Endothelial cell (in vitro differentiated cells): Measurements from ENCODE around the gene EFCAB11. TPM values are rescaled to one million over a fixed set of nuclear protein-coding genes. Genes with fewer than 3 reads are reported as not detected.

Experiments
- DNase-seq: peaks from one replicate; pipeline ENCODE4 v3.0.0; 2021; ENCODE audit warnings: low spot score
- H3K27ac Mint-ChIP-seq: one replicate; pipeline ENCODE4 v1.8.0; 2021; ENCODE audit warnings: mixed read lengths, inconsistent platforms; ENCODE audit not compliant: unreplicated experiment
- H3K27me3 Mint-ChIP-seq: one replicate; pipeline ENCODE4 v1.8.0; 2021; ENCODE audit warnings: mild to moderate bottlenecking, moderate library complexity, mixed read lengths, inconsistent platforms; ENCODE audit not compliant: unreplicated experiment
- H3K36me3 Mint-ChIP-seq: one replicate; pipeline ENCODE4 v1.8.0; 2021; ENCODE audit warnings: mild to moderate bottlenecking, low read depth, mixed read lengths, inconsistent platforms; ENCODE audit not compliant: unreplicated experiment
- H3K4me1 Mint-ChIP-seq: one replicate; pipeline ENCODE4 v1.8.0; 2021; ENCODE audit warnings: mild to moderate bottlenecking, mixed read lengths, inconsistent platforms; ENCODE audit not compliant: unreplicated experiment
- H3K4me3 Mint-ChIP-seq: one replicate; pipeline ENCODE4 v1.8.0; 2021; ENCODE audit warnings: mild to moderate bottlenecking, mixed read lengths, inconsistent platforms; ENCODE audit not compliant: unreplicated experiment
- H3K9me3 Mint-ChIP-seq: one replicate; pipeline ENCODE4 v1.8.0; 2021; ENCODE audit warnings: mixed read lengths, inconsistent platforms; ENCODE audit not compliant: unreplicated experiment
- total RNA-seq: library from RNA; stranded (reverse); fragmentation: NEBNext Ultra II Directional; extraction: Animal tissue kit (Norgen Biotek cat#: 25700); gene quantifications from one replicate; pipeline ENCODE4 v1.2.1, GENCODE V29; 2021; ENCODE audit not compliant: unreplicated experiment
- TF ChIP-seq, protein P1 (sequence below): fragments of 200-600 bp; sonication (generic); IDR thresholded peaks from one replicate; pipeline ENCODE4 v1.5.0; 2021; ENCODE audit warnings: antibody characterized with exemption; ENCODE audit not compliant: unreplicated experiment

Gene EFCAB11
- total RNA-seq, 1 donor from 2014 or later = 15.2 TPM

DNA sequence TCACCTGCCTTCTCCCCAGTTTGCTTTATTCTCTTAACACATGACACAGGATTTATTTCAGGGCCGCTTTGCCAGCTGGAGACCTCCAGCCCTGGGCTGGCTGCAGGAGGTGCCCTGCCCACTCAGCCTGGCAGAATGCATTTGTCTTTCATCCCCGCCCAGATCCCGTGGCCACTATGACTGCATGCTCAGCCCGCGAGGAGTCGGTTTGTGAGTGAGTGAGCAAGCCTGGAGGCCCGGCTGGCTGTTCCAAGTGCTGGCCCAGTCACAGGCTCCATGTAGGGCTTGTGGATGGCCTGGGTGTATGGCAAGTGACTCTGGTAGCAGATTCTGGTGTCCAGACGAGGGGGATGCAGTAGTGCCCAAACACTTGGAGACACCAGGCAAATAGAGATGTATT is 3.3 kb upstream of the EFCAB11 start:
- Mint-ChIP-seq H3K4me3 (no peak overlapping the region), H3K27ac (no peak overlapping the region), H3K27me3 (peaks cover 11% of the 10 kb centered on the region), H3K4me1 (peaks cover 42% of the 10 kb centered on the region), H3K9me3 (no peaks in the 10 kb centered on the region), H3K36me3 (peaks cover 28% of the 10 kb centered on the region)
- no peak for DNase-seq
- TF ChIP-seq, protein P1, sequence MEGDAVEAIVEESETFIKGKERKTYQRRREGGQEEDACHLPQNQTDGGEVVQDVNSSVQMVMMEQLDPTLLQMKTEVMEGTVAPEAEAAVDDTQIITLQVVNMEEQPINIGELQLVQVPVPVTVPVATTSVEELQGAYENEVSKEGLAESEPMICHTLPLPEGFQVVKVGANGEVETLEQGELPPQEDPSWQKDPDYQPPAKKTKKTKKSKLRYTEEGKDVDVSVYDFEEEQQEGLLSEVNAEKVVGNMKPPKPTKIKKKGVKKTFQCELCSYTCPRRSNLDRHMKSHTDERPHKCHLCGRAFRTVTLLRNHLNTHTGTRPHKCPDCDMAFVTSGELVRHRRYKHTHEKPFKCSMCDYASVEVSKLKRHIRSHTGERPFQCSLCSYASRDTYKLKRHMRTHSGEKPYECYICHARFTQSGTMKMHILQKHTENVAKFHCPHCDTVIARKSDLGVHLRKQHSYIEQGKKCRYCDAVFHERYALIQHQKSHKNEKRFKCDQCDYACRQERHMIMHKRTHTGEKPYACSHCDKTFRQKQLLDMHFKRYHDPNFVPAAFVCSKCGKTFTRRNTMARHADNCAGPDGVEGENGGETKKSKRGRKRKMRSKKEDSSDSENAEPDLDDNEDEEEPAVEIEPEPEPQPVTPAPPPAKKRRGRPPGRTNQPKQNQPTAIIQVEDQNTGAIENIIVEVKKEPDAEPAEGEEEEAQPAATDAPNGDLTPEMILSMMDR = no peak

DNA sequence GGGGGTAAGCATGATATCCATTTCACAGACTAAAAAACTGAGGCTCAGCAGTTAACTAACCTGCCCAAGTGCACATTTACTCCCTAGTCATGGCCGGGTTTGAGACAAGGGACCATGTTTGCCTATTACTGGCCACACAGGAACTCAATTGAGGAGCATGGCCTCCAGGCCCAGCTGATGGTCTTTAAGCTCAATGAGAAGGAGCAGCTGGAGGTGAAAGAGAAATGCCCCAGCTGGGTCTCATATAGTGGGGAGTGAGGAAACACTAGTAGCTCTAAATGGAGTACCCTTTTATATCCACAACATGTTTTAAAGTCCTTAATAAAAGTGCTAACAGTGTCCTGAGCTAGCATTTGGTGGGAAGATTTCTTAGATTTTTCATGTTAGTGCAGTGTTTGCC is 2.8 kb upstream of the EFCAB11 start:
- H3K27me3 Mint-ChIP-seq = peaks cover 11% of the 10 kb centered on the region
- DNase-seq = no peak
- H3K9me3 Mint-ChIP-seq = no peaks in the 10 kb centered on the region
- peak overlapping the region; percentile 95 for H3K4me3 Mint-ChIP-seq
- TF ChIP-seq, protein P1 = no peak
- peaks cover 44% of the 10 kb centered on the region for H3K4me1 Mint-ChIP-seq
- no peak overlapping the region for H3K27ac Mint-ChIP-seq
- H3K36me3 Mint-ChIP-seq = peaks cover 28% of the 10 kb centered on the region

DNA sequence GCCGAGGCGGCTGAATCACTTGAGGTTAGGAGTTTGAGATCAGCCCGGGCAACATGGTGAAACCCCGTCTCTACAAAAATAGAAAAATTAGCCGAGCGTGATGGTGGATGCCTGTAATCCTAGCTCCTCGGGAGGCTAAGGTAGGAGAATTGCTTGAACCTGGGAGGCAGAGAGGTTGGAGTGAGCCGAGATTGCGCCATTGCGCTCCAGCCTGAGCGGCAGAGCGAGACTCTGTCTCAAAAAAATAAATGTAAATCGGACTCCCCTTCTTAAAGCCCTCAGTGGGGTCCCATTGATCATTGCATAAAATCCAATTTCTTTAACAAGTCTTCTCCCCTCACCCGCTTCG is 2.1 kb upstream of the EFCAB11 start:
- TF ChIP-seq, protein P1 = no peak
- peak overlapping the region; percentile 92 for H3K27ac Mint-ChIP-seq
- H3K4me3 Mint-ChIP-seq = peak overlapping the region; percentile 95
- peaks cover 11% of the 10 kb centered on the region for H3K27me3 Mint-ChIP-seq
- no peak for DNase-seq
- H3K4me1 Mint-ChIP-seq = peaks cover 44% of the 10 kb centered on the region
- no peaks in the 10 kb centered on the region for H3K9me3 Mint-ChIP-seq
- H3K36me3 Mint-ChIP-seq = peaks cover 28% of the 10 kb centered on the region

DNA sequence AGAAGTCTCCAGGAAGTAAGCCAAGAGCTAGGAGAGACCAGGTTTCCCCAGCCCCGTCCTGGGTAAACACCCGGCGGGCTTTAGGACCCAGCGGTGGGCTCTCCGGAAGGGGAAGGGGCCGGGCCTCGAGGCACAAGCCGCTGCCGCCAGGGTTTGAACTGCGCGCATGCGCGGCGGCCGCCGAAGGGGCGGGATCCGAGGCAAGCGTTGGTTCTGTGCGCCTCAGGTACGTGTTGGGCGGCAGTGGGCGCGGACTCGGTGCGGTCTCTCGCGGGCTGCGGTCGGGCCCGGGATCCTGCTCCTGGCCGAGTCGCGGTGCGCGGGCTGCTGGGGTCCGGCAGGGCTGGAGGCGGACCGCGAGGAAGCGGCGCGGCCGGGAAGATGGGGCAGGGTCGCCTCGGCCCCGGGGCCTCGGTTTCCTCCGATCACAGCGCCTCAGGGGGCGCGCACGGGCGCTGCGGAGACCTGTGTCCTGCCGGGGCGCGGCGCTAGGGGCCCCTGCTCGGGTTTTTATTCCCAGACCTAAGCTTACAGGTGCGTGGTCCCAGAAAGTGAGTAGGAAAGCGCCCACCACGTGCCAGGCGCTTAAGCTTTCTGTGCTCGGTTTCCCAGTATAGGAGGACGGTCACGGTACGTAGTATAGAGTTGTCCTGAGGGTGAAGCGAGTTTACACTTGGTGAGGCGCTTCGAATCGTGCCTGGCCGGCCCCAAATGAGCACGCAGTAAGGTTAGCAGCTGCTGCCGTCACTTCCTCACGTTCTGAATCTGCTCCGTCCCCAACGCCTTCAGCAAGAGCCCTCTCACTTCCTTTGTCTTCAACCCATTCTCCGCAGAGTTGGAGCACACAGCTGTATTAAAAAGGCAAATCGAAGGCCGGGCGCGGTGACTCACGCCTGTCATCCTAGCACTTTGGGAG is 1.5 kb upstream of the EFCAB11 start, which contains the start of gene TDP1:
TDP1 (plus strand) TSS at position 183 of the 916 bp plus-strand sequence. CDS start 7,188 bp downstream, outside the sequence.
- peak; percentile 98 for DNase-seq
- Mint-ChIP-seq H3K4me3 (peak within 1 kb of the TSS; percentile 97), H3K4me1 (peaks cover 44% of the 10 kb centered on the region), H3K36me3 (peaks cover 33% of the 10 kb centered on the region), H3K27me3 (peaks cover 11% of the 10 kb centered on the region), H3K27ac (peak within 1 kb of the TSS; percentile 99), H3K9me3 (no peaks in the 10 kb centered on the region)
- TF ChIP-seq, protein P1 = no peak
